Breast epithelium (tissue), 4 donors: ENCODE results near the gene SHANK3. TPM values are rescaled to one million over a fixed set of nuclear protein-coding genes. Genes with fewer than 3 reads are reported as not detected.
A peak's percentile ranks its signal among the peaks of the same experiment; 100 is the strongest.
"Not testable (repeated sequence)": the region's sequence is repeated elsewhere in the genome, so short reads cannot be mapped to it uniquely, and the experiment has no call there.

ENCODE experiments used
- DNase-seq, 2 donors: peaks; one replicate each; pipeline ENCODE4 v3.0.0-alpha.2; 2019; ENCODE audit warnings: low spot score in 2 of 2
- H3K27ac ChIP-seq, 2 donors: fragments of 200-600 bp; sonication (generic) in 1 of 2; one replicate each; pipeline ENCODE4 v1.5.1; 2016 to 2019; ENCODE audit warnings: mild to moderate bottlenecking in 1 of 2
- H3K27me3 ChIP-seq, 2 donors: fragments of 200-600 bp; sonication (generic) in 1 of 2; one replicate each; pipeline versions ENCODE4 v1.5.1 to v1.6.0; 2017 to 2019; ENCODE audit warnings: control low read depth in 1 of 2, mild to moderate bottlenecking in 1 of 2
- H3K36me3 ChIP-seq: fragments of 200-600 bp; one replicate; pipeline ENCODE4 v1.5.1; 2019
- H3K4me1 ChIP-seq, 2 donors: fragments of 200-600 bp; sonication (generic); one replicate each; pipeline ENCODE4 v1.5.1; 2016 to 2019; ENCODE audit warnings: control low read depth in 1 of 2
- H3K4me3 ChIP-seq, 3 donors: fragments of 200-600 bp; sonication (generic); 1 replicate in 2 of 3; 2 replicates in 1 of 3; pipeline ENCODE4 v1.5.1; 2016 to 2019; ENCODE audit warnings: mild to moderate bottlenecking in 3 of 3, moderate library complexity in 2 of 3
- H3K9me3 ChIP-seq, 2 donors: fragments of 200-600 bp; sonication (generic) in 1 of 2; one replicate each; pipeline ENCODE4 v1.5.1; 2016 to 2019; ENCODE audit warnings: control low read depth in 1 of 2
- CTCF ChIP-seq, 3 donors: fragments of 450-650 bp; IDR thresholded peaks; one replicate each; pipeline ENCODE4 v1.5.1; 2016 to 2017; ENCODE audit warnings: antibody characterized with exemption in 3 of 3, mild to moderate bottlenecking in 3 of 3, moderate library complexity in 3 of 3
- POLR2A ChIP-seq: fragments of 450-650 bp; IDR thresholded peaks from one replicate; pipeline ENCODE4 v1.6.1; 2016; ENCODE audit warnings: antibody characterized with exemption, mild to moderate bottlenecking, moderate library complexity
- POLR2AphosphoS5 ChIP-seq, 3 donors: sonication (generic); formaldehyde crosslinking; IDR thresholded peaks; one replicate each; pipeline ENCODE4 v1.6.1; 2017; ENCODE audit warnings: antibody characterized with exemption in 3 of 3
- intact Hi-C: fragments of 100-400 bp; cut with DNase I; formaldehyde crosslinking; loops from one replicate; pipeline ENCODE4 v1.15.1; 2023; ENCODE audit warnings: low total_unique reads
- total RNA-seq, 3 donors: library from RNA; depleted of rRNA; stranded (reverse); fragments of >200 nt; gene quantifications; one replicate each; pipeline ENCODE4 v1.1.0, GENCODE V29; 2016

Gene SHANK3
- total RNA-seq, 3 donors from 2014 or later, result 4.8 to 28.8 (median 5.9) TPM

- Histone ChIP-seq H3K27ac (peak overlapping the region in 1 of 2 donors; percentile 84), H3K36me3 (no peaks in the 10 kb centered on the region), H3K4me3 (no peak overlapping the region), H3K9me3 (no peaks in the 10 kb centered on the region), H3K27me3 (no peaks in the 10 kb centered on the region), H3K4me1 (no peaks in the 10 kb centered on the region)
- TF ChIP-seq POLR2A (no peak), CTCF (IDR thresholded peaks at IDR 0.05) (no peak), POLR2AphosphoS5 (IDR thresholded peaks at IDR 0.05) (no peak)
- intact Hi-C loops, result no loop called here
- no peak for DNase-seq
These were observed 14.7 kb upstream of the SHANK3 start for GRCh38 chr22:50657925-50658324.

DNA sequence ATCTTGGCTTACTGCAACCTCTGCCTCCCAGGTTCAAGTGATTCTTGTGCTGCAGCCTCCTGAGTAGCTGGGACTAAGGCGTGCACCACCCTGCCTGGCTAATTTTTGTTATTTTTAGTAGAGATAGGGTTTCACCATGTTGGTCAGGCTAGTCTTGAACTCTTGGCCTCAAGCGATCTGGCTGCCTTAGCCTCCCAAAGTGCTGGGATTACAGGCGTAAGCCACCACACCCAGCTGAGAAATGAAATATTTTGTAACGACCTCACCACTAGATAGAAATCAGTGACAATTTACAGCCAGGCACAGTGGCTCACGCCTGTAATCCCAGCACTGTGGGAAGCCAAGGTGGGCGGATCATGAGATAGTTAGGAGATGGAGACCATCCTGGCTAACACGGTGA is 12.9 kb upstream of the SHANK3 start:
- H3K4me1 ChIP-seq, H3K27me3 ChIP-seq, H3K4me3 ChIP-seq, intact Hi-C loops, H3K27ac ChIP-seq, H3K9me3 ChIP-seq, H3K36me3 ChIP-seq, DNase-seq: not testable (repeated sequence)

- no peak for TF ChIP-seq POLR2A
- no peak for TF ChIP-seq POLR2AphosphoS5 (IDR thresholded peaks at IDR 0.05)
- TF ChIP-seq CTCF (IDR thresholded peaks at IDR 0.05), result no peak
- intact Hi-C loops, result no loop called here
- Histone ChIP-seq H3K9me3 (no peaks in the 10 kb centered on the region), H3K4me3 (no peak overlapping the region), H3K4me1 (no peaks in the 10 kb centered on the region), H3K27ac (no peak overlapping the region), H3K36me3 (no peaks in the 10 kb centered on the region), H3K27me3 (no peaks in the 10 kb centered on the region)
- no peak for DNase-seq
These were observed 12.3 kb upstream of the SHANK3 start for GRCh38 chr22:50660306-50660705.

GRCh38 chr22:50665212-50665611 is 7.4 kb upstream of the SHANK3 start:
- Histone ChIP-seq H3K4me3 (no peak overlapping the region), H3K27me3 (no peaks in the 10 kb centered on the region), H3K4me1 (no peaks in the 10 kb centered on the region), H3K9me3 (no peaks in the 10 kb centered on the region), H3K36me3 (no peaks in the 10 kb centered on the region), H3K27ac (no peak overlapping the region)
- DNase-seq, result no peak
- intact Hi-C loops, result no loop called here
- no peak for TF ChIP-seq POLR2A
- TF ChIP-seq CTCF (IDR thresholded peaks at IDR 0.05), result no peak
- TF ChIP-seq POLR2AphosphoS5 (IDR thresholded peaks at IDR 0.05), result no peak

DNA sequence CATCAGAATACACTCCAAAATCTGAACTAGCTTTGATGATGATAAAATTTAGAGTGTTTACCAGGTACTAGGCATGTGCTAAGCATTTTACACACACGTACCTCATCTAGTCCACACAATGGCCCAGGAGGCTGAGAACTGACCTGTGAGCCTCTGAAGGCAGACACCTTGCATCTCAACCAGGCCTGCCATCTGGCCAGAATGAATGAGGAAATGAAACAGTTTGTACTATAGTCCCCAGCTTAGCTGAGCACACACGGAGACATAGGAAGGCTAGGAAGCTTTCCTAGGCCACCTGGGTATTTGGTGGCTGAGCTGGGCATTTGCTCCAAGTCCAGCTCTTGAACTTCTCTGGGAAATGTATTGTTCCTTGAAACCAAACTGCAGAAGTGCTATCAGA is 6.9 kb upstream of the SHANK3 start:
- Histone ChIP-seq H3K27ac (no peak overlapping the region), H3K9me3 (no peaks in the 10 kb centered on the region), H3K4me3 (no peak overlapping the region)

More for the DNA sequence above, 6.9 kb upstream of the SHANK3 start:
- intact Hi-C loops, result no loop called here
- H3K4me1 ChIP-seq, result no peaks in the 10 kb centered on the region
- H3K36me3 ChIP-seq, result no peaks in the 10 kb centered on the region
- no peaks in the 10 kb centered on the region for H3K27me3 ChIP-seq
- DNase-seq, result no peak
- TF ChIP-seq CTCF (IDR thresholded peaks at IDR 0.05) (no peak), POLR2AphosphoS5 (IDR thresholded peaks at IDR 0.05) (no peak), POLR2A (no peak)
